ENCODE measurements around the gene AKR7A3.

DNA sequence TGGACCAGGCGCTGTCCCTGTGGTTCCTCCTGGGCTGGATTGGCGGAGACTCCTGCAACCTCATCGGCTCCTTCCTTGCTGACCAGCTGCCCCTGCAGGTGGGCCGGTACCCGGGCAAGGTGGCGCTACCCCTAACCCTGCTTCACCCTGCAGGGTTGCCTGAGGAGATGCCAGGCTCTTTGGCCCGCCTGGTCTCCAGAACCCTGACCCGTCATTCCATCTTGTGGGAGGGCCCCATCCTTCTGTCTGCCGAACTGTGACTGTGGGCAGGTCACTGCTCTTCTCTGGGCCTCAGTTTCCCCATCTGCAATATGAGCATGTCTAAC, 36.1 kb upstream of the AKR7A3 start:
- TF ChIP-seq CREB1 (CRISPR knock-in tag; IDR thresholded peaks at IDR 0.05) = no peak
- no peak for TF ChIP-seq NR3C1 (CRISPR knock-in tag; conservative IDR thresholded peaks at IDR 0.05; ENCODE audit: low read depth)
- TF ChIP-seq, protein P1, sequence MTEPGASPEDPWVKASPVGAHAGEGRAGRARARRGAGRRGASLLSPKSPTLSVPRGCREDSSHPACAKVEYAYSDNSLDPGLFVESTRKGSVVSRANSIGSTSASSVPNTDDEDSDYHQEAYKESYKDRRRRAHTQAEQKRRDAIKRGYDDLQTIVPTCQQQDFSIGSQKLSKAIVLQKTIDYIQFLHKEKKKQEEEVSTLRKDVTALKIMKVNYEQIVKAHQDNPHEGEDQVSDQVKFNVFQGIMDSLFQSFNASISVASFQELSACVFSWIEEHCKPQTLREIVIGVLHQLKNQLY (CRISPR knock-in tag; IDR thresholded peaks at IDR 0.05) = no peak
- TF ChIP-seq TCF7 (CRISPR knock-in tag; IDR thresholded peaks at IDR 0.05; ENCODE audit: low read depth) = no peak
- TF ChIP-seq, protein P2, sequence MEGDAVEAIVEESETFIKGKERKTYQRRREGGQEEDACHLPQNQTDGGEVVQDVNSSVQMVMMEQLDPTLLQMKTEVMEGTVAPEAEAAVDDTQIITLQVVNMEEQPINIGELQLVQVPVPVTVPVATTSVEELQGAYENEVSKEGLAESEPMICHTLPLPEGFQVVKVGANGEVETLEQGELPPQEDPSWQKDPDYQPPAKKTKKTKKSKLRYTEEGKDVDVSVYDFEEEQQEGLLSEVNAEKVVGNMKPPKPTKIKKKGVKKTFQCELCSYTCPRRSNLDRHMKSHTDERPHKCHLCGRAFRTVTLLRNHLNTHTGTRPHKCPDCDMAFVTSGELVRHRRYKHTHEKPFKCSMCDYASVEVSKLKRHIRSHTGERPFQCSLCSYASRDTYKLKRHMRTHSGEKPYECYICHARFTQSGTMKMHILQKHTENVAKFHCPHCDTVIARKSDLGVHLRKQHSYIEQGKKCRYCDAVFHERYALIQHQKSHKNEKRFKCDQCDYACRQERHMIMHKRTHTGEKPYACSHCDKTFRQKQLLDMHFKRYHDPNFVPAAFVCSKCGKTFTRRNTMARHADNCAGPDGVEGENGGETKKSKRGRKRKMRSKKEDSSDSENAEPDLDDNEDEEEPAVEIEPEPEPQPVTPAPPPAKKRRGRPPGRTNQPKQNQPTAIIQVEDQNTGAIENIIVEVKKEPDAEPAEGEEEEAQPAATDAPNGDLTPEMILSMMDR (IDR thresholded peaks at IDR 0.05) = no peak
- TF ChIP-seq, protein P3, sequence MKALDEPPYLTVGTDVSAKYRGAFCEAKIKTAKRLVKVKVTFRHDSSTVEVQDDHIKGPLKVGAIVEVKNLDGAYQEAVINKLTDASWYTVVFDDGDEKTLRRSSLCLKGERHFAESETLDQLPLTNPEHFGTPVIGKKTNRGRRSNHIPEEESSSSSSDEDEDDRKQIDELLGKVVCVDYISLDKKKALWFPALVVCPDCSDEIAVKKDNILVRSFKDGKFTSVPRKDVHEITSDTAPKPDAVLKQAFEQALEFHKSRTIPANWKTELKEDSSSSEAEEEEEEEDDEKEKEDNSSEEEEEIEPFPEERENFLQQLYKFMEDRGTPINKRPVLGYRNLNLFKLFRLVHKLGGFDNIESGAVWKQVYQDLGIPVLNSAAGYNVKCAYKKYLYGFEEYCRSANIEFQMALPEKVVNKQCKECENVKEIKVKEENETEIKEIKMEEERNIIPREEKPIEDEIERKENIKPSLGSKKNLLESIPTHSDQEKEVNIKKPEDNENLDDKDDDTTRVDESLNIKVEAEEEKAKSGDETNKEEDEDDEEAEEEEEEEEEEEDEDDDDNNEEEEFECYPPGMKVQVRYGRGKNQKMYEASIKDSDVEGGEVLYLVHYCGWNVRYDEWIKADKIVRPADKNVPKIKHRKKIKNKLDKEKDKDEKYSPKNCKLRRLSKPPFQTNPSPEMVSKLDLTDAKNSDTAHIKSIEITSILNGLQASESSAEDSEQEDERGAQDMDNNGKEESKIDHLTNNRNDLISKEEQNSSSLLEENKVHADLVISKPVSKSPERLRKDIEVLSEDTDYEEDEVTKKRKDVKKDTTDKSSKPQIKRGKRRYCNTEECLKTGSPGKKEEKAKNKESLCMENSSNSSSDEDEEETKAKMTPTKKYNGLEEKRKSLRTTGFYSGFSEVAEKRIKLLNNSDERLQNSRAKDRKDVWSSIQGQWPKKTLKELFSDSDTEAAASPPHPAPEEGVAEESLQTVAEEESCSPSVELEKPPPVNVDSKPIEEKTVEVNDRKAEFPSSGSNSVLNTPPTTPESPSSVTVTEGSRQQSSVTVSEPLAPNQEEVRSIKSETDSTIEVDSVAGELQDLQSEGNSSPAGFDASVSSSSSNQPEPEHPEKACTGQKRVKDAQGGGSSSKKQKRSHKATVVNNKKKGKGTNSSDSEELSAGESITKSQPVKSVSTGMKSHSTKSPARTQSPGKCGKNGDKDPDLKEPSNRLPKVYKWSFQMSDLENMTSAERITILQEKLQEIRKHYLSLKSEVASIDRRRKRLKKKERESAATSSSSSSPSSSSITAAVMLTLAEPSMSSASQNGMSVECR (CRISPR knock-in tag; IDR thresholded peaks at IDR 0.05; ENCODE audit: borderline replicate concordance) = no peak
- TF ChIP-seq ZNF219 (CRISPR knock-in tag; IDR thresholded peaks at IDR 0.05; ENCODE audit: borderline replicate concordance) = no peak
- no peak for TF ChIP-seq ZBTB21 (CRISPR knock-in tag; IDR thresholded peaks at IDR 0.05; ENCODE audit: borderline replicate concordance)
